Measurements from ENCODE around the gene LRRC45. TPM values are rescaled to one million over a fixed set of nuclear protein-coding genes. Genes with fewer than 3 reads are reported as not detected.

Gene LRRC45
- total and polyA plus RNA-seq, 2 donors (not counting 3 experiments of a cell fraction or from before 2014, with no cell fraction given): 7.6 to 22.9 TPM

GRCh38 chr17:82064433-82065192 is 41.5 kb downstream of the LRRC45 start:
- H3K27ac ChIP-seq (ENCODE audit: insufficient read depth, low read depth, low read length): no peak overlapping the region
- no peak overlapping the region for H2AFZ ChIP-seq (ENCODE audit: low read depth, low read length)
- H3K79me2 ChIP-seq (ENCODE audit: control insufficient read depth, insufficient read depth, low read length): peaks cover 14% of the 10 kb centered on the region
- intact Hi-C loops (cut with micrococcal nuclease): no loop called here
- H3K9me1 ChIP-seq (replicated peaks; ENCODE audit: control insufficient read depth, extremely low read depth, insufficient read depth, low read length): no peaks in the 10 kb centered on the region
- peak overlapping the region; percentile 78 for H3K4me2 ChIP-seq (ENCODE audit: insufficient read depth, low read length)
- dilution Hi-C loops (cut with MboI; ENCODE audit: extremely low pct_ligation_motif_present, low sequenced_read_pairs): no loop called here
- FAIRE-seq: no peak
- no peak for DNase-seq (ENCODE audit: low read depth, low spot score)
- peak overlapping the region; percentile 55 to 82 (median 76) for H3K4me3 ChIP-seq (replicated peaks in 1 of 3; ENCODE audit: insufficient read depth in 1 of 3, low read depth in 1 of 3, low read length in 3 of 3)
- ChIA-PET CTCF (interaction anchor here (0.6 to 1.1 kb wide), 4 partner anchors 9 to 34 kb away, joined by 3 to 6 read pairs (median 4); partner anchors contain the start of gene DCXR), POLR2A (interaction anchor here (0.6 kb wide), 1 partner anchor 119 kb away, joined by 3 read pairs; no protein-coding TSS in a partner anchor)
- H3K9ac ChIP-seq (replicated peaks; ENCODE audit: extremely low read depth, insufficient read depth, low read length): peak overlapping the region; percentile 77
- H3K9me3 ChIP-seq (replicated peaks; ENCODE audit: control insufficient read depth, insufficient read depth, low read length): no peaks in the 10 kb centered on the region
- BruUV-seq (replicated peaks): TSS peak; percentile 32
- peaks cover 0 to 21% of the 10 kb centered on the region in 2 experiments for H3K36me3 ChIP-seq (ENCODE audit: control insufficient read depth in 2 of 2, extremely low read depth in 1 of 2, insufficient read depth in 2 of 2, low read length in 2 of 2)
- no peaks in the 10 kb centered on the region for H4K20me1 ChIP-seq (replicated peaks; ENCODE audit: control insufficient read depth, extremely low read depth, insufficient read depth, low read length)
- TF ChIP-seq FOS (IDR thresholded peaks at IDR 0.05; ENCODE audit: borderline replicate concordance, insufficient read depth, low read length): no peak
- no peak for TF ChIP-seq MYC (IDR thresholded peaks at IDR 0.05; ENCODE audit: low read depth, low read length)
- no peak for TF ChIP-seq MAX (IDR thresholded peaks at IDR 0.05; ENCODE audit: insufficient read depth, insufficient read length)
- no peak for TF ChIP-seq JUN (IDR thresholded peaks at IDR 0.05; ENCODE audit: borderline replicate concordance, insufficient read depth, insufficient read length, low read depth)
- TF ChIP-seq EZH2 (IDR thresholded peaks at IDR 0.05; ENCODE audit: borderline replicate concordance, low read depth, low read length, severe bottlenecking): no peak
- peaks cover 15% of the 10 kb centered on the region for H3K4me1 ChIP-seq (ENCODE audit: control insufficient read depth, extremely low read depth, insufficient read depth, low read length)
- H3K27me3 ChIP-seq (ENCODE audit: control insufficient read depth in 2 of 2, insufficient read depth in 2 of 2, low read length in 2 of 2): no peaks in the 10 kb centered on the region

GRCh38 chr17:82065193-82065637 is 42.1 kb downstream of the LRRC45 start:
- TF ChIP-seq CTCF (IDR thresholded peaks at IDR 0.05; ENCODE audit: extremely low read depth in 1 of 2, insufficient read depth in 1 of 2, low read depth in 1 of 2, low read length in 2 of 2) (no peak), POLR2A (IDR thresholded peaks at IDR 0.05; ENCODE audit: low read depth, low read length) (no peak), EZH2 (IDR thresholded peaks at IDR 0.05; ENCODE audit: borderline replicate concordance, low read depth, low read length, severe bottlenecking) (no peak), GATA2 (IDR thresholded peaks at IDR 0.05; ENCODE audit: insufficient read depth, insufficient read length, low read depth, low read length) (no peak), POLR2AphosphoS5 (IDR thresholded peaks at IDR 0.05; ENCODE audit: insufficient read depth, low read depth, low read length) (no peak), FOS (IDR thresholded peaks at IDR 0.05; ENCODE audit: borderline replicate concordance, insufficient read depth, low read length) (no peak), MAX (IDR thresholded peaks at IDR 0.05; ENCODE audit: insufficient read depth, insufficient read length) (no peak), MYC (IDR thresholded peaks at IDR 0.05; ENCODE audit: low read depth, low read length) (no peak)
- DNase-seq (ENCODE audit: low read depth, low spot score): peak; percentile 36
- H2AFZ ChIP-seq (ENCODE audit: low read depth, low read length): peak overlapping the region; percentile 99

More at GRCh38 chr17:82065193-82065637, 42.1 kb downstream of the LRRC45 start:
- ChIA-PET CTCF (interaction anchor here (1.0 to 1.1 kb wide), 2 partner anchors 28 to 35 kb away, joined by 3 to 6 read pairs; partner anchors contain the start of gene DCXR), POLR2A (interaction anchor here (0.6 to 0.7 kb wide), 2 partner anchors 33 to 120 kb away, joined by 3 read pairs; no protein-coding TSS in a partner anchor)
- intact Hi-C loops (cut with micrococcal nuclease) (no loop called here), dilution Hi-C loops (cut with MboI; ENCODE audit: extremely low pct_ligation_motif_present, low sequenced_read_pairs) (no loop called here)
- no TSS peak for BruUV-seq (replicated peaks)
- Histone ChIP-seq H3K36me3 (ENCODE audit: control insufficient read depth in 2 of 2, extremely low read depth in 1 of 2, insufficient read depth in 2 of 2, low read length in 2 of 2) (peaks cover 0 to 15% of the 10 kb centered on the region in 2 experiments), H3K9me3 (replicated peaks; ENCODE audit: control insufficient read depth, insufficient read depth, low read length) (no peaks in the 10 kb centered on the region), H3K27me3 (ENCODE audit: control insufficient read depth in 2 of 2, insufficient read depth in 2 of 2, low read length in 2 of 2) (no peaks in the 10 kb centered on the region), H3K9me1 (replicated peaks; ENCODE audit: control insufficient read depth, extremely low read depth, insufficient read depth, low read length) (no peaks in the 10 kb centered on the region), H3K4me1 (ENCODE audit: control insufficient read depth, extremely low read depth, insufficient read depth, low read length) (peaks cover 15% of the 10 kb centered on the region), H3K27ac (ENCODE audit: insufficient read depth, low read depth, low read length) (peak overlapping the region; percentile 48), H3K9ac (replicated peaks; ENCODE audit: extremely low read depth, insufficient read depth, low read length) (peak overlapping the region; percentile 77), H3K79me2 (ENCODE audit: control insufficient read depth, insufficient read depth, low read length) (peaks cover 14% of the 10 kb centered on the region), H3K4me2 (ENCODE audit: insufficient read depth, low read length) (peak overlapping the region; percentile 78), H3K4me3 (replicated peaks in 1 of 3; ENCODE audit: insufficient read depth in 1 of 3, low read depth in 1 of 3, low read length in 3 of 3) (peak overlapping the region; percentile 55 to 82 (median 76)), H4K20me1 (replicated peaks; ENCODE audit: control insufficient read depth, extremely low read depth, insufficient read depth, low read length) (no peaks in the 10 kb centered on the region)
- no peak for FAIRE-seq

Data from endothelial cell of umbilical vein (primary cell).